Measurements from ENCODE around the gene SIN3A.
A peak's percentile ranks its signal among the peaks of the same experiment; 100 is the strongest.

SIN3A gene

GRCh38 chr15:75454471-75455378, 3.2 kb upstream of the SIN3A start:
- no peak for DNase-seq (ENCODE audit: low read depth)
- H3K4me3 ChIP-seq (ENCODE audit: control insufficient read depth, low read depth, low read length): peak overlapping the region; percentile 67
- TF ChIP-seq CTCF (IDR thresholded peaks at IDR 0.05; ENCODE audit: control insufficient read depth, insufficient read depth, low read depth, low read length, missing control alignments): no peak

- peak overlapping the region; percentile 67 for H3K4me3 ChIP-seq (ENCODE audit: control insufficient read depth, low read depth, low read length)
- peak; percentile 100 for DNase-seq (ENCODE audit: low read depth)
- TF ChIP-seq CTCF (IDR thresholded peaks at IDR 0.05; ENCODE audit: control insufficient read depth, insufficient read depth, low read depth, low read length, missing control alignments): no peak
Measured at GRCh38 chr15:75453703-75454470, 2.4 kb upstream of the SIN3A start.

- TF ChIP-seq CTCF (IDR thresholded peaks at IDR 0.05; ENCODE audit: control insufficient read depth, insufficient read depth, low read depth, low read length, missing control alignments): no peak
- peak overlapping the region; percentile 67 for H3K4me3 ChIP-seq (ENCODE audit: control insufficient read depth, low read depth, low read length)
- no peak for DNase-seq (ENCODE audit: low read depth)
Measured at GRCh38 chr15:75452865-75453702, 1.6 kb upstream of the SIN3A start.

- TF ChIP-seq CTCF (IDR thresholded peaks at IDR 0.05; ENCODE audit: control insufficient read depth, insufficient read depth, low read depth, low read length, missing control alignments): no peak
- no peak for DNase-seq (ENCODE audit: low read depth)
- H3K4me3 ChIP-seq (ENCODE audit: control insufficient read depth, low read depth, low read length): peak overlapping the region; percentile 67
Measured at GRCh38 chr15:75452364-75452864, 924 bp upstream of the SIN3A start.

GRCh38 chr15:75451202-75451673, 252 bp downstream of the SIN3A start:
- DNase-seq (ENCODE audit: low read depth): no peak
- H3K4me3 ChIP-seq (ENCODE audit: control insufficient read depth, low read depth, low read length): peak overlapping the region; percentile 64
- TF ChIP-seq CTCF (IDR thresholded peaks at IDR 0.05; ENCODE audit: control insufficient read depth, insufficient read depth, low read depth, low read length, missing control alignments): no peak

All from AG09309 (cell line).